Caco-2 (cell line): ENCODE data around the gene LRP8. TPM values are rescaled to one million over a fixed set of nuclear protein-coding genes. Genes with fewer than 3 reads are reported as not detected.

Experiments used
- BruUV-seq: library from RNA; stranded (reverse); fragments of 400-500 nt; replicated peaks from 2 replicates; lab custom pipeline; 2021; lab: Mats Ljungman, UMichigan
- CTCF ChIA-PET: fragments of 300-600 bp; sonication (Branson Sonifier 250); formaldehyde crosslinking; loops from one replicate; lab custom pipeline; 2022; ENCODE audit warnings: antibody characterized with exemption; lab: Charles Lee
- POLR2A ChIA-PET: fragments of 300-600 bp; sonication (Branson Sonifier 250); formaldehyde crosslinking; loops from one replicate; lab custom pipeline; 2022; ENCODE audit warnings: antibody characterized with exemption; lab: Charles Lee
- DNase-seq, 2 experiments: peaks; one replicate each; pipeline versions ENCODE4 v3.0.0 to v3.0.0-alpha.2; 2020 to 2022
- H3K27me3 ChIP-seq: replicated peaks from 2 replicates; pipeline ENCODE4 v1.6.0; 2011; ENCODE audit warnings: low read length; ENCODE audit not compliant: control insufficient read depth, insufficient read depth
- H3K36me3 ChIP-seq: 2 replicates; pipeline ENCODE4 v1.5.1; 2011; ENCODE audit warnings: low read length; ENCODE audit not compliant: control insufficient read depth, insufficient read depth
- H3K4me1 ChIP-seq: fragments of 250-450 bp; sonication (Bioruptor Pico); 2 replicates; pipeline ENCODE4 v1.5.1; 2020; ENCODE audit warnings: mild to moderate bottlenecking
- H3K4me3 ChIP-seq: 2 replicates; pipeline ENCODE4 v1.5.1; 2011; ENCODE audit warnings: low read depth, mild to moderate bottlenecking, control low read depth, low read length
- H3K9me3 ChIP-seq: fragments of 250-450 bp; sonication (Bioruptor Pico); 2 replicates; pipeline ENCODE4 v1.5.1; 2020; ENCODE audit warnings: mild to moderate bottlenecking, moderate library complexity
- H3K27ac Mint-ChIP-seq: one replicate; pipeline ENCODE4 v1.8.0; 2022; ENCODE audit warnings: mixed read lengths; ENCODE audit not compliant: unreplicated experiment
- H3K27me3 Mint-ChIP-seq: one replicate; pipeline ENCODE4 v1.8.0; 2022; ENCODE audit warnings: mixed read lengths; ENCODE audit not compliant: insufficient read depth, unreplicated experiment
- H3K36me3 Mint-ChIP-seq: one replicate; pipeline ENCODE4 v1.8.0; 2022; ENCODE audit warnings: mild to moderate bottlenecking, mixed read lengths; ENCODE audit not compliant: insufficient read depth, unreplicated experiment
- H3K4me1 Mint-ChIP-seq: one replicate; pipeline ENCODE4 v1.8.0; 2022; ENCODE audit warnings: low read depth, mixed read lengths; ENCODE audit not compliant: unreplicated experiment
- H3K4me3 Mint-ChIP-seq: one replicate; pipeline ENCODE4 v1.8.0; 2022; ENCODE audit warnings: mild to moderate bottlenecking, moderate library complexity, mixed read lengths; ENCODE audit not compliant: unreplicated experiment
- H3K9me3 Mint-ChIP-seq: one replicate; pipeline ENCODE4 v1.8.0; 2022; ENCODE audit warnings: mixed read lengths; ENCODE audit not compliant: unreplicated experiment
- intact Hi-C: fragments of 100-400 bp; cut with micrococcal nuclease; formaldehyde crosslinking; loops from one replicate; pipeline ENCODE4 v1.10.0; 2022; ENCODE audit not compliant: unreplicated experiment
- total RNA-seq: library from RNA; stranded (reverse); gene quantifications from 2 replicates; pipeline ENCODE4 v1.2.3, GENCODE V29; 2022
- TF ChIP-seq, protein P1 (sequence below), 2 experiments: fragments of 200-600 bp in 1 of 2; IDR thresholded peaks; 1 replicate in 1 of 2; 2 replicates in 1 of 2; pipeline versions ENCODE4 v1.5.1 to v1.8.0; 2011 to 2022; ENCODE audit warnings: antibody characterized with exemption in 1 of 2, control low read depth in 1 of 2, inconsistent platforms in 1 of 2, low read depth in 1 of 2, low read length in 1 of 2, mild to moderate bottlenecking in 1 of 2, moderate library complexity in 1 of 2; ENCODE audit not compliant: insufficient read depth in 1 of 2, severe bottlenecking in 1 of 2, unreplicated experiment in 1 of 2

LRP8 gene
- total RNA-seq, 1 experiment from 2014 or later = 11.8 TPM

DNA sequence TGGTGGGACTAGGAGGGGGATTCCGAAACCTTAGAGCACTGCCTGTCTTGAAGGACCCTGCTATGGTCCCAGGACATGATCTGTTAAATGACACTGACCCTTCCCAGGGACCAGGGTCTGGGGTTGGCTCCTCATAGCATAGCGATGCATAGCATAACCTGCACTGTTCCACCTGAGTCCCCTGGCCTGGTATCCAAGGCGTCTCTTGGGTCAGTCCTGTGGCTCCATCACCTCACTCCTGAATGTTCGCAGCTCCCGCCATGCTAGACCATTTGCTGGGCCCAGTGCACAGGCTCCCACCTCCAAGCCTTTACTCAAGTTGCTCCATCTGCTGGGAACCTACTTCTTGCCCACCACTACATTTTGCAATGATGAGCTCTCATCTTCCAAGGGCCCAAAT, 50.5 kb downstream of the LRP8 start:
- no TSS peak for BruUV-seq
- Histone ChIP-seq H3K27me3 (no peaks in the 10 kb centered on the region), H3K4me1 (no peaks in the 10 kb centered on the region), H3K36me3 (no peaks in the 10 kb centered on the region), H3K4me3 (no peak overlapping the region), H3K9me3 (no peaks in the 10 kb centered on the region)
- DNase-seq = no peak
- intact Hi-C loops = no loop called here
- CTCF ChIA-PET = interaction anchor here (2.5 kb wide), 1 partner anchor 116 kb away, joined by 22 read pairs; no protein-coding TSS in a partner anchor
- H3K36me3 Mint-ChIP-seq = peaks cover 6% of the 10 kb centered on the region
- peaks cover 8% of the 10 kb centered on the region for H3K4me1 Mint-ChIP-seq
- H3K27me3 Mint-ChIP-seq = no peaks in the 10 kb centered on the region
- no peak overlapping the region for H3K27ac Mint-ChIP-seq
- POLR2A ChIA-PET = no interaction called here
- no peak overlapping the region for H3K4me3 Mint-ChIP-seq
- TF ChIP-seq, protein P1, sequence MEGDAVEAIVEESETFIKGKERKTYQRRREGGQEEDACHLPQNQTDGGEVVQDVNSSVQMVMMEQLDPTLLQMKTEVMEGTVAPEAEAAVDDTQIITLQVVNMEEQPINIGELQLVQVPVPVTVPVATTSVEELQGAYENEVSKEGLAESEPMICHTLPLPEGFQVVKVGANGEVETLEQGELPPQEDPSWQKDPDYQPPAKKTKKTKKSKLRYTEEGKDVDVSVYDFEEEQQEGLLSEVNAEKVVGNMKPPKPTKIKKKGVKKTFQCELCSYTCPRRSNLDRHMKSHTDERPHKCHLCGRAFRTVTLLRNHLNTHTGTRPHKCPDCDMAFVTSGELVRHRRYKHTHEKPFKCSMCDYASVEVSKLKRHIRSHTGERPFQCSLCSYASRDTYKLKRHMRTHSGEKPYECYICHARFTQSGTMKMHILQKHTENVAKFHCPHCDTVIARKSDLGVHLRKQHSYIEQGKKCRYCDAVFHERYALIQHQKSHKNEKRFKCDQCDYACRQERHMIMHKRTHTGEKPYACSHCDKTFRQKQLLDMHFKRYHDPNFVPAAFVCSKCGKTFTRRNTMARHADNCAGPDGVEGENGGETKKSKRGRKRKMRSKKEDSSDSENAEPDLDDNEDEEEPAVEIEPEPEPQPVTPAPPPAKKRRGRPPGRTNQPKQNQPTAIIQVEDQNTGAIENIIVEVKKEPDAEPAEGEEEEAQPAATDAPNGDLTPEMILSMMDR (IDR thresholded peaks at IDR 0.05; ENCODE audit: insufficient read depth in 1 of 2, low read depth in 1 of 2, low read length in 1 of 2, severe bottlenecking in 1 of 2, unreplicated experiment in 1 of 2) = no peak
- no peaks in the 10 kb centered on the region for H3K9me3 Mint-ChIP-seq

DNA sequence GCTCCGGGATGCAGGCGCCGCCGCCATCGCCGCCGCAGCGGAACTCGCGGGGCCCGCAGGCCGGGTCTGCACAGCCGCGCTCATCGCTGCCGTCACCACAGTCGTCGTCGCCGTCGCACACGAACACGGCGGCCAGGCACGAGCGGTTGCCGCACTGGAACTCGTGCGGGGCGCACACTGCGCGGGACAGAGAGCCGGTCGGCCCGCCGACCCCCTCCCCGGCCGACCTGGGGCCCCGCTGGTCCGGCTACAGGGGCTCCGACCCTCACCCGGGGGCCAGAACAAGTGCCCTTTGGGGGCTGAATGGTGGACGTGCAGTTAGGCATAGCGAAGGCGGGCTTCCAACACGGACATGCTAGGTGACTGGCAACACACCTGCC, 51.0 kb downstream of the LRP8 start:
- BruUV-seq = no TSS peak
- intact Hi-C loops = no loop called here
- peaks cover 8% of the 10 kb centered on the region for H3K4me1 Mint-ChIP-seq

DNA sequence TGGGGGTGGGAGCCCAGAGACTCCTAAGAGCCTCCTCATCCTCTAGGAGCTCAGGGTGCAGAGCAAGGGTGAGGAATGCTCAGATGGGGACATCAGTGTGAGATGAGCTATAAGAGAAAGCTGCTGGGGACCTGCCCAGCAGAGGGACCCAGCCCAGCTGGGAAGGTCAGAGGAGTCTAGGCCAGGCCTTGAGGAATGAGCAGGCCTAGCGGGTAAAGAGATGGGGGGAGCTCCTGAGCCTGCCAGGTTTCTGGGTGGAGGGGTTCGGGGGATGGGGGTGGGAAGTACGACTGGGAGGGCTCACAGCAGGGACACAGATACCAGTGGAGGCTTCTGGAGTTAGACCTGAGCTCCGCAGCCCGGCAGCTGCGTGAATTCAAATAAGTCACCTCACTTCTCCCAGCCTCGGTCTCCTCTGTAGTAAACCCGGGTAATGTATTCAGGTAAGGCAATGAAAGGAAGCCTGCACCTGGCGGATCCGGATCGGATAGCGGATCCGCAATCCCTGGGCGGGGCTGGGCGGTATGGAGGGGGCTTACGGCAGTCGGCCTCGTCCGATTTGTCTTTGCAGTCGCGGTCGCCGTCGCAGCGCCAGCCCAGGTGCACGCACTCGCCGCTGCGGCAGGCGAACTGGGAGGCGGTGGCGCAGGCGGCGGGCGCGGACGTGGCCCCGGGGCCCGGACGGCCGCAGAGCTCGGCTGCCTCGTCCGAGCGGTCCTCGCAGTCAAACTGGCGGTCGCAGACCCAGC, 51.5 kb downstream of the LRP8 start:
- TF ChIP-seq, protein P1 (IDR thresholded peaks at IDR 0.05; ENCODE audit: insufficient read depth in 1 of 2, low read depth in 1 of 2, low read length in 1 of 2, severe bottlenecking in 1 of 2, unreplicated experiment in 1 of 2) = no peak
- no peak overlapping the region for H3K27ac Mint-ChIP-seq
- peaks cover 6% of the 10 kb centered on the region for H3K36me3 Mint-ChIP-seq
- intact Hi-C loops = no loop called here
- Histone ChIP-seq H3K36me3 (no peaks in the 10 kb centered on the region), H3K27me3 (no peaks in the 10 kb centered on the region), H3K9me3 (no peaks in the 10 kb centered on the region), H3K4me3 (no peak overlapping the region), H3K4me1 (no peaks in the 10 kb centered on the region)
- no peaks in the 10 kb centered on the region for H3K27me3 Mint-ChIP-seq
- DNase-seq = no peak
- H3K4me3 Mint-ChIP-seq = no peak overlapping the region
- no TSS peak for BruUV-seq
- no peaks in the 10 kb centered on the region for H3K9me3 Mint-ChIP-seq
- ChIA-PET CTCF (interaction anchor here (0.5 to 1.4 kb wide), 2 partner anchors 114 to 117 kb away, joined by 3 to 10 read pairs; no protein-coding TSS in a partner anchor), POLR2A (no interaction called here)
- H3K4me1 Mint-ChIP-seq = peaks cover 8% of the 10 kb centered on the region

More for the DNA sequence above, 51.0 kb downstream of the LRP8 start:
- Histone ChIP-seq H3K4me1 (no peaks in the 10 kb centered on the region), H3K36me3 (no peaks in the 10 kb centered on the region), H3K9me3 (no peaks in the 10 kb centered on the region), H3K4me3 (no peak overlapping the region), H3K27me3 (no peaks in the 10 kb centered on the region)
- ChIA-PET CTCF (interaction anchor here (1.4 to 2.5 kb wide), 2 partner anchors 116 kb away, joined by 10 to 22 read pairs; no protein-coding TSS in a partner anchor), POLR2A (no interaction called here)
- H3K4me3 Mint-ChIP-seq = no peak overlapping the region
- no peak overlapping the region for H3K27ac Mint-ChIP-seq
- TF ChIP-seq, protein P1 (IDR thresholded peaks at IDR 0.05; ENCODE audit: insufficient read depth in 1 of 2, low read depth in 1 of 2, low read length in 1 of 2, severe bottlenecking in 1 of 2, unreplicated experiment in 1 of 2) = no peak
- DNase-seq = no peak
- no peaks in the 10 kb centered on the region for H3K9me3 Mint-ChIP-seq
- H3K27me3 Mint-ChIP-seq = no peaks in the 10 kb centered on the region
- H3K36me3 Mint-ChIP-seq = peaks cover 6% of the 10 kb centered on the region
